Omental fat pad (tissue), 4 donors: ENCODE data around the gene S100PBP. TPM values are rescaled to one million over a fixed set of nuclear protein-coding genes. Genes with fewer than 3 reads are reported as not detected.

Experiments used
- ATAC-seq: fragments of 150-250 bp; one replicate; pipeline ENCODE4 v1.9.1; 2016; ENCODE audit warnings: mild to moderate bottlenecking, moderate library complexity; ENCODE audit not compliant: low FRiP score
- DNase-seq: peaks from one replicate; pipeline ENCODE4 v3.0.0-alpha.2; 2019; ENCODE audit warnings: low spot score
- CTCF ChIP-seq, 3 donors: fragments of 450-650 bp; IDR thresholded peaks; one replicate each; pipeline ENCODE4 v1.5.1; 2016 to 2017; ENCODE audit warnings: antibody characterized with exemption in 3 of 3, mild to moderate bottlenecking in 3 of 3, moderate library complexity in 2 of 3
- total RNA-seq, 4 donors: library from RNA; depleted of rRNA; stranded (reverse); fragments of >200 nt; gene quantifications; one replicate each; pipeline ENCODE4 v1.1.0, GENCODE V29; 2016

The S100PBP gene
- total RNA-seq, 4 donors from 2014 or later = 20.4 to 47.6 (median 28.4) TPM

GRCh38 chr1:32772281-32773017 lies 45.0 kb upstream of the S100PBP start:
- DNase-seq (no peak), ATAC-seq (no peak)
- TF ChIP-seq CTCF (IDR thresholded peaks at IDR 0.05) = no peak

- ATAC-seq = peak; percentile 57
- peak in 1 of 3 donors; percentile 39 for TF ChIP-seq CTCF (IDR thresholded peaks at IDR 0.05)
- DNase-seq = peak; percentile 79
These were observed 44.3 kb upstream of the S100PBP start for GRCh38 chr1:32773018-32773763.

- no peak for ATAC-seq
- no peak for DNase-seq
- no peak for TF ChIP-seq CTCF (IDR thresholded peaks at IDR 0.05)
These were observed 43.5 kb upstream of the S100PBP start for GRCh38 chr1:32773764-32774463.

GRCh38 chr1:32774464-32774808 lies 43.0 kb upstream of the S100PBP start:
- TF ChIP-seq CTCF (IDR thresholded peaks at IDR 0.05) = no peak
- no peak for DNase-seq

GRCh38 chr1:32774950-32775634 lies 42.4 kb upstream of the S100PBP start:
- no peak for TF ChIP-seq CTCF (IDR thresholded peaks at IDR 0.05)
- ATAC-seq = peak; percentile 38
- DNase-seq = no peak

More at GRCh38 chr1:32774464-32774808, 43.0 kb upstream of the S100PBP start:
- no peak for ATAC-seq

GRCh38 chr1:32775640-32776337 lies 41.7 kb upstream of the S100PBP start:
- ATAC-seq (peak; percentile 56), DNase-seq (no peak)
- TF ChIP-seq CTCF (IDR thresholded peaks at IDR 0.05) = no peak
